ELF-1 (cell line): ENCODE measurements around the gene OOEP.
"Not testable (repeated sequence)": the region's sequence is repeated elsewhere in the genome, so short reads cannot be mapped to it uniquely, and the experiment has no call there.

Source experiments
- DNase-seq: peaks from one replicate; pipeline ENCODE4 v3.0.0-alpha.2; 2016; ENCODE audit warnings: low read depth, low spot score

The OOEP gene

GRCh38 chr6:73369563-73369962 lies at the start of gene OOEP:
TSS of gene OOEP (minus strand) at chr6:73369897. CDS start at chr6:73369792, 105 bp downstream.
- no peak for DNase-seq

GRCh38 chr6:73418081-73418741 lies 48.5 kb upstream of the OOEP start:
- DNase-seq: no peak

- DNase-seq: no peak
Observed at GRCh38 chr6:73413102-73413501, 43.4 kb upstream of the OOEP start.

GRCh38 chr6:73409395-73409794 lies 39.7 kb upstream of the OOEP start:
- no peak for DNase-seq

- DNase-seq: no peak
Observed at GRCh38 chr6:73400656-73401055, 31.0 kb upstream of the OOEP start.

GRCh38 chr6:73395875-73396274 lies 26.2 kb upstream of the OOEP start:
- no peak for DNase-seq

GRCh38 chr6:73394577-73395354 lies 25.1 kb upstream of the OOEP start, which contains the start of gene DDX43:
TSS of gene DDX43 (plus strand) at chr6:73394828. CDS start at chr6:73394906, 78 bp downstream.
- peak; percentile 82 for DNase-seq

GRCh38 chr6:73393278-73393677 lies 23.6 kb upstream of the OOEP start:
- no peak for DNase-seq

GRCh38 chr6:73392188-73392587 lies 22.5 kb upstream of the OOEP start:
- DNase-seq: not testable (repeated sequence)

- no peak for DNase-seq
Observed at GRCh38 chr6:73391675-73392074, 22.0 kb upstream of the OOEP start.

- DNase-seq: no peak
Observed at GRCh38 chr6:73389854-73390253, 20.2 kb upstream of the OOEP start.

GRCh38 chr6:73388800-73389512 lies 19.3 kb upstream of the OOEP start:
- DNase-seq: peak; percentile 90

GRCh38 chr6:73388433-73388799 lies 18.7 kb upstream of the OOEP start:
- DNase-seq: no peak

- no peak for DNase-seq
Observed at GRCh38 chr6:73382462-73383113, 12.9 kb upstream of the OOEP start.

- DNase-seq: not testable (repeated sequence)
Observed at GRCh38 chr6:73381531-73381930, 11.8 kb upstream of the OOEP start.

- no peak for DNase-seq
Observed at GRCh38 chr6:73377225-73377624, 7.5 kb upstream of the OOEP start.

GRCh38 chr6:73375216-73375615 lies 5.5 kb upstream of the OOEP start:
- DNase-seq: no peak

- DNase-seq: no peak
Observed at GRCh38 chr6:73372516-73372915, 2.8 kb upstream of the OOEP start.

- DNase-seq: no peak
Observed at GRCh38 chr6:73371984-73372383, 2.3 kb upstream of the OOEP start.

- DNase-seq: no peak
Observed at GRCh38 chr6:73369157-73369556, 540 bp downstream of the OOEP start.

- DNase-seq: no peak
Observed at GRCh38 chr6:73368675-73369074, 1.0 kb downstream of the OOEP start.

GRCh38 chr6:73367761-73368355 lies 1.8 kb downstream of the OOEP start:
- no peak for DNase-seq
